ENCODE data around the gene ALKBH4.
"Not testable (repeated sequence)": the region's sequence is repeated elsewhere in the genome, so short reads cannot be mapped to it uniquely, and the experiment has no call there.

The ALKBH4 gene

DNA sequence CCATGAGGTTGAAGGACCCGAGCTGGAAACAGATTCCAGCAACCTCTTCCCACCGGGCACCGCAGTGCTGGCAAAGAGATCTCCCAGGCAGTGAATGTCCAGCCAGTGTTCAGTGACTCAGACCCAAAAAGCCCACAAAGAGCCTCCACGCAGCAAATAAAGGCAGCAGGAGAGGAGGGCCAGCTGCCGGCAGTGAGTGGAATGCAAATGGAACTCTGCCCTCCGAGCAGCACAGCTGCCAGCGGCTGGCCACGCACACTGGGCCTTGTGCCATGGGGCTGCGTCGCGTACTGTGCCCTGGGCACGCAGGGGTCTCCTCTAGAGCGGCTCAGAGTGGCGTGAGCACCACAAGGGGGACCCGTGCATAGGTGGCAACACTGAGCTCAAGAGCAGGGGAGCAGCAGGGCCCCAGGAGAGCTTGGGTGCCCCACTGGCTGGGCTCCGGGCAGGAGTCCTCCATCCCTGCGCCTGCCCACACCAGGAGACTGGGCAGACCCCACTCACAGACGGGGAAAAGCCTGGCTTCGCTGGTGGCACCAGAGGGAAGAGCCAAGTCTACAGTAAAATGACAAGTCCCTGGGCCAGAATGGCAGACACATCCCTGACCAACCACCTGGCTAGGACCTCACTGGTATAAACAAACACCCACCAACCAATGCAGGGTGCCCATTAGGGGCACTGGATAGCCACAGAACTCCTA, 10.2 kb upstream of the ALKBH4 start:
- not testable (repeated sequence) for H3K27me3 ChIP-seq (ENCODE audit: control insufficient read depth, insufficient read depth, low read length, poor library complexity, severe bottlenecking); H3K4me3 ChIP-seq (ENCODE audit: insufficient read depth, low read depth, low read length); H3K9me3 ChIP-seq (ENCODE audit: control insufficient read depth, low read length); H3K4me1 ChIP-seq (ENCODE audit: control insufficient read depth, insufficient read depth, low read length); H3K27ac ChIP-seq (ENCODE audit: insufficient read depth, low read depth, low read length, poor library complexity, severe bottlenecking)
- H3K36me3 ChIP-seq (ENCODE audit: control insufficient read depth, insufficient read depth, low read length): peaks cover 13% of the 10 kb centered on the region
- WGBS, 2 experiments: 88 to 97% methylated on average over 6 of the region's 19 CpGs

- H3K9me3 ChIP-seq (ENCODE audit: control insufficient read depth, low read length); H3K4me3 ChIP-seq (ENCODE audit: insufficient read depth, low read depth, low read length); H3K27ac ChIP-seq (ENCODE audit: insufficient read depth, low read depth, low read length, poor library complexity, severe bottlenecking); H3K27me3 ChIP-seq (ENCODE audit: control insufficient read depth, insufficient read depth, low read length, poor library complexity, severe bottlenecking); H3K4me1 ChIP-seq (ENCODE audit: control insufficient read depth, insufficient read depth, low read length): not testable (repeated sequence)
- peaks cover 13% of the 10 kb centered on the region for H3K36me3 ChIP-seq (ENCODE audit: control insufficient read depth, insufficient read depth, low read length)
- whole genome bisulfite sequencing, 2 experiments: 80 to 95% methylated on average over 1 to 7 of the region's 14 CpGs
These were observed 9.5 kb upstream of the ALKBH4 start for GRCh38 chr7:102474116-102474515.

DNA sequence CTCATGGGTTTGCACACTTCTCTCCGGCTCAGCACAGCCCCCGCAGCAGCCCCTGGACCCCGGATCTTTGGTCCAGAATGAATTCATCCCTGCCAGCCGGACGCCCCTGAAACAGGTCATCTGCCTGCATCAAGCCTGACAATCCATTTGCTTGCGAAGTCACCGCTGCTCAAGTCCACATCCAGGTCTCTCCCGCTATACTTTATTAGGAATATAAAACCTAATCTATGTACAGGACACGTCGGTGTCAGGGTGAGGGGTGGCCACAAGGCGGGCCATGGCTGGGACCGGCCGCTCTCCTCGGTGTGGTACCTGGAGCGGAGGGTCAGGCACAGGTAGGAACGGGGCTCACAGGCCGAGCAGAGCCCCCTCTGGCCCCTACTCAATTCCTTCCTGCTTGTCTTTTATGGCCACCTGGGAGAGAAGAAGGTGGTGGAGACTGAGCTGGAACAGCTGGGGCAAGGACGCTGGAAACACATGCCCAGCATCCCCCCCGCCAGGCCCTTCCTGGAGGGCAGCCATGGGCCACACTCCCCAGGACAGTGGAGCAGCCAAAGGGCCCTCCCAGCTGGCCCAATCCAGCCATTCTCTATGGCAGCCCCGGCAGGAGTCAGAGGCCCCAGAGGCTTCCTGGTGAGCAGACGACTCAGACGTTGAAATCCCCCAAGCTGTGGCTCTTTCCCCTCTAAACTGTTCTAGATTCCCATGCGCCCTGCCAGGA, 8.8 kb upstream of the ALKBH4 start:
- Histone ChIP-seq H3K36me3 (ENCODE audit: control insufficient read depth, insufficient read depth, low read length) (peaks cover 13% of the 10 kb centered on the region), H3K9me3 (ENCODE audit: control insufficient read depth, low read length) (no peaks in the 10 kb centered on the region), H3K4me3 (ENCODE audit: insufficient read depth, low read depth, low read length) (no peak overlapping the region), H3K27ac (ENCODE audit: insufficient read depth, low read depth, low read length, poor library complexity, severe bottlenecking) (no peak overlapping the region), H3K27me3 (ENCODE audit: control insufficient read depth, insufficient read depth, low read length, poor library complexity, severe bottlenecking) (no peaks in the 10 kb centered on the region), H3K4me1 (ENCODE audit: control insufficient read depth, insufficient read depth, low read length) (no peaks in the 10 kb centered on the region)
- 93 to 94% methylated on average over 22 of the region's 23 CpGs for WGBS, 2 experiments

DNA sequence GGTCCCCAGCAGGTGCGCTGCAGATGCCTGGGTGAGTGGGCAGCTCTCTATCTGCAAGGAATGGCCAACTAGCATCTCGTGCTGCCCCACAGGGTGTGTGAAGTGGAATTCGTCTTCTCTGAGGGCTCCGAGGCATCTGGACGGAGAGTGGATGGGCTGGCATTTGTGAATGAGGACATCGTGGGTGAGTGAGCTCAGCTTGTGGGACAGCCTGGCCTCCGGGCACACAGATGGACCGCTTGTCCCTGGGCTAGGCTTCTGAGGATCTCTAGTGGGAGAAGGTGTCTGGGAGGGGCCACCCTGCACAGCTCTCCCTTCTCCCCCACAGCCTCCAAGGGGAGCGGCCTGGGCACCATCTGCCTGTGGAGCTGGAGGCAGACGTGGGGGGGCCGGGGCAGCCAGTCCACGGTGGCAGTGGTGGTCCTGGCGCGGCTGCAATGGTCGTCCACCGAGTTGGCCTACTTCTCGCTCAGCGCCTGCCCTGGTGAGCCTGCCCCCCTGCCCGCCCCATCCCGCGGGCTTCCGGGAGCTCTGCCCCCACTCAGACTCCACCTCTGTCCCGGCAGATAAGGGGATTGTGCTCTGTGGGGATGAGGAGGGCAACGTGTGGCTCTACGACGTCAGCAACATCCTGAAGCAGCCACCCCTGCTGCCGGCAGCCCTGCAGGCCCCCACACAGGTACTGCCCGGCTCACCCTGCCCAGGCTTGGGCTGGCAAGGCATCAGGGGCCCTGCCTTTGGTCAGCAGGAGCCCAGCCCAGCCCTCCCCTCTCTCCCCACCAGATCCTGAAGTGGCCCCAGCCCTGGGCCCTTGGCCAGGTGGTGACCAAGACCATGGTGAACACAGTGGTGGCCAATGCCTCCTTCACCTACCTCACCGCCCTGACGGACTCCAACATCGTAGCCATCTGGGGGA, 7.7 kb upstream of the ALKBH4 start:
- Histone ChIP-seq H3K4me1 (ENCODE audit: control insufficient read depth, insufficient read depth, low read length) (no peaks in the 10 kb centered on the region), H3K4me3 (ENCODE audit: insufficient read depth, low read depth, low read length) (no peak overlapping the region), H3K36me3 (ENCODE audit: control insufficient read depth, insufficient read depth, low read length) (peaks cover 17% of the 10 kb centered on the region), H3K27ac (ENCODE audit: insufficient read depth, low read depth, low read length, poor library complexity, severe bottlenecking) (no peak overlapping the region), H3K9me3 (ENCODE audit: control insufficient read depth, low read length) (no peaks in the 10 kb centered on the region), H3K27me3 (ENCODE audit: control insufficient read depth, insufficient read depth, low read length, poor library complexity, severe bottlenecking) (no peaks in the 10 kb centered on the region)
- 91 to 92% methylated on average over 31 of the region's 31 CpGs for WGBS, 2 experiments

GRCh38 chr7:102471791-102472125, 7.1 kb upstream of the ALKBH4 start:
- Histone ChIP-seq H3K27ac (ENCODE audit: insufficient read depth, low read depth, low read length, poor library complexity, severe bottlenecking) (no peak overlapping the region), H3K4me3 (ENCODE audit: insufficient read depth, low read depth, low read length) (no peak overlapping the region), H3K4me1 (ENCODE audit: control insufficient read depth, insufficient read depth, low read length) (no peaks in the 10 kb centered on the region), H3K27me3 (ENCODE audit: control insufficient read depth, insufficient read depth, low read length, poor library complexity, severe bottlenecking) (no peaks in the 10 kb centered on the region), H3K36me3 (ENCODE audit: control insufficient read depth, insufficient read depth, low read length) (peaks cover 17% of the 10 kb centered on the region), H3K9me3 (ENCODE audit: control insufficient read depth, low read length) (no peaks in the 10 kb centered on the region)
- WGBS, 2 experiments: 90 to 93% methylated on average over 6 of the region's 6 CpGs

- 84 to 85% methylated on average over 20 of the region's 20 CpGs for WGBS, 2 experiments
- Histone ChIP-seq H3K4me1 (ENCODE audit: control insufficient read depth, insufficient read depth, low read length) (peaks cover 8% of the 10 kb centered on the region), H3K36me3 (ENCODE audit: control insufficient read depth, insufficient read depth, low read length) (peaks cover 17% of the 10 kb centered on the region), H3K4me3 (ENCODE audit: insufficient read depth, low read depth, low read length) (no peak overlapping the region), H3K9me3 (ENCODE audit: control insufficient read depth, low read length) (no peaks in the 10 kb centered on the region), H3K27me3 (ENCODE audit: control insufficient read depth, insufficient read depth, low read length, poor library complexity, severe bottlenecking) (no peaks in the 10 kb centered on the region), H3K27ac (ENCODE audit: insufficient read depth, low read depth, low read length, poor library complexity, severe bottlenecking) (no peak overlapping the region)
These were observed 5.5 kb upstream of the ALKBH4 start for GRCh38 chr7:102469972-102470825.

GRCh38 chr7:102469351-102469971, 4.8 kb upstream of the ALKBH4 start:
- Histone ChIP-seq H3K9me3 (ENCODE audit: control insufficient read depth, low read length) (no peaks in the 10 kb centered on the region), H3K4me1 (ENCODE audit: control insufficient read depth, insufficient read depth, low read length) (peaks cover 8% of the 10 kb centered on the region), H3K27ac (ENCODE audit: insufficient read depth, low read depth, low read length, poor library complexity, severe bottlenecking) (no peak overlapping the region), H3K4me3 (ENCODE audit: insufficient read depth, low read depth, low read length) (no peak overlapping the region), H3K27me3 (ENCODE audit: control insufficient read depth, insufficient read depth, low read length, poor library complexity, severe bottlenecking) (no peaks in the 10 kb centered on the region), H3K36me3 (ENCODE audit: control insufficient read depth, insufficient read depth, low read length) (peaks cover 17% of the 10 kb centered on the region)
- 94 to 95% methylated on average over 24 of the region's 24 CpGs for WGBS, 2 experiments

DNA sequence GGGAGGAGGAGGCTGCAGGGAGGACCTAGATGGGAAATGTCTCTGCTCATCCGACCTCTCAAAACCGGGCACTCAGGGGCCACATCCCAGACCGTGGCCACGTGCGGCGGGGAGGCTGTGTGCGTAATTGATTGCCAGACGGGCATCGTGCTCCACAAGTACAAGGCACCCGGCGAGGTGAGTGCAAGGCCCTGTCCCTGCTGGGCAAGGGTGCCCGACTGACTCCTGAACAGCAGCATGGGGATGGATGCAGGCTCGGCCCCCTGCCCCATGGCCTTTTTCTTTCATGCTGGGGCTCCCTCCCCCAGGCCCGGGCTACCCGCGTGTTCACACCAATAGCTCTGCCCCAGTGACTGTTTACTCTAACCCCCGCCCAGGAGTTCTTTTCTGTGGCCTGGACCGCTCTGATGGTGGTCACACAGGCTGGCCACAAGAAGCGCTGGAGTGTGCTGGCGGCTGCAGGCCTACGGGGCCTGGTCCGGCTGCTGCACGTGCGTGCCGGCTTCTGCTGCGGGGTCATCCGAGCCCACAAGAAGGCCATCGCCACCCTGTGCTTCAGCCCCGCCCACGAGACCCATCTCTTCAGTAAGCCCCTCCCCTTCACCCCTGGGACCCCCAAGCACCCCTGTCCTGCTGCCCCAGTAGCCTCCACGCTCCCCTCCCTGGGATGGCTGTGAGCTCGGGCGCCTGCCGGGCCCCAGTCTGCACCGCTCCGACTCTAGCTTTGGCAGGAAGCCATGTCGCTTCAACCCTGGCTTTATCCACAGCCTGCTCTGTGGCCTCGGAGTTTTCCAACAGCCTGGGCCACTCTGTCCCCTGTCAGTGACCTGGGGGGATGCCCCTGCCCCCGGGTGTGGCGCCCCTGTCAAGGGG, 4.1 kb upstream of the ALKBH4 start:
- 92% methylated on average over 40 of the region's 40 CpGs for WGBS, 2 experiments
- Histone ChIP-seq H3K27ac (ENCODE audit: insufficient read depth, low read depth, low read length, poor library complexity, severe bottlenecking) (no peak overlapping the region), H3K9me3 (ENCODE audit: control insufficient read depth, low read length) (no peaks in the 10 kb centered on the region), H3K4me3 (ENCODE audit: insufficient read depth, low read depth, low read length) (no peak overlapping the region), H3K27me3 (ENCODE audit: control insufficient read depth, insufficient read depth, low read length, poor library complexity, severe bottlenecking) (no peaks in the 10 kb centered on the region), H3K36me3 (ENCODE audit: control insufficient read depth, insufficient read depth, low read length) (peaks cover 15% of the 10 kb centered on the region), H3K4me1 (ENCODE audit: control insufficient read depth, insufficient read depth, low read length) (peaks cover 11% of the 10 kb centered on the region)
